HCT116 (cell line): ENCODE measurements around the gene NOL11. TPM values are rescaled to one million over a fixed set of nuclear protein-coding genes. Genes with fewer than 3 reads are reported as not detected.
A peak's percentile ranks its signal among the peaks of the same experiment; 100 is the strongest.

Source experiments
- ATAC-seq: fragments of 200-7000 bp; cut with Tn5 transposase; 2 replicates; pipeline ENCODE4 v1.9.1; 2020; ENCODE audit warnings: mild to moderate bottlenecking, moderate library complexity
- BruUV-seq: library from RNA; stranded (reverse); fragments of 400-500 nt; replicated peaks from 2 replicates; lab custom pipeline; 2021; lab: Mats Ljungman, UMichigan
- CTCF ChIA-PET: fragments of 300-600 bp; sonication (Branson Sonifier 250); formaldehyde crosslinking; loops from one replicate; lab custom pipeline; 2021; ENCODE audit warnings: antibody characterized with exemption; lab: Charles Lee
- POLR2A ChIA-PET: fragments of 300-600, 350-600 bp; sonication (Branson Sonifier 250); formaldehyde crosslinking; loops from one replicate; lab custom pipeline; 2021; ENCODE audit warnings: antibody characterized with exemption; lab: Charles Lee
- RAD21 ChIA-PET, 2 experiments: fragments of 300-600 bp; sonication (Branson Sonifier 250); formaldehyde crosslinking; loops; one replicate each; lab custom pipeline; 2023; ENCODE audit warnings: low total read pairs in 2 of 2; ENCODE audit not compliant: uncharacterized antibody in 2 of 2, unreplicated experiment in 2 of 2, low non-redundant PET in 1 of 2; lab: Charles Lee
- DNase-seq: peaks from one replicate; pipeline ENCODE4 v3.0.0-alpha.2; 2010; ENCODE audit warnings: low read depth, low spot score
- H2AFZ ChIP-seq: fragments of 200-600 bp; shearing (Covaris generic), sonication (generic); 2 replicates; pipeline ENCODE4 v1.6.1; 2017; ENCODE audit warnings: low read depth, mixed run types, mixed read lengths, antibody characterized with exemption, low read length; ENCODE audit not compliant: poor library complexity, severe bottlenecking
- H3K27ac ChIP-seq: 2 replicates; pipeline ENCODE4 v1.5.1; 2012; ENCODE audit warnings: low read depth, low read length
- H3K27me3 ChIP-seq: fragments of 200-600 bp; sonication (generic); 2 replicates; pipeline ENCODE4 v1.6.1; 2016; ENCODE audit warnings: mixed run types, low read length, mixed read lengths; ENCODE audit not compliant: insufficient read depth
- H3K36me3 ChIP-seq, 2 experiments: fragments of 200-500 bp in 1 of 2; fragments of 200-600 bp in 1 of 2; sonication (Bioruptor generic) in 1 of 2; sonication (generic) in 1 of 2; 2 replicates each; pipeline versions ENCODE4 v1.5.1 to v1.6.1; 2014 to 2016; ENCODE audit warnings: low read length in 2 of 2, inconsistent platforms in 1 of 2, mixed read lengths in 1 of 2, mixed run types in 1 of 2; ENCODE audit not compliant: insufficient read depth in 2 of 2, control insufficient read depth in 1 of 2
- H3K4me1 ChIP-seq, 2 experiments: fragments of 200-600 bp in 1 of 2; sonication (generic) in 1 of 2; 2 replicates each; pipeline versions ENCODE4 v1.5.1 to v1.6.1; 2012 to 2017; ENCODE audit warnings: low read length in 2 of 2, inconsistent platforms in 1 of 2, mild to moderate bottlenecking in 1 of 2, mixed read lengths in 1 of 2, mixed run types in 1 of 2, moderate library complexity in 1 of 2; ENCODE audit not compliant: insufficient read depth in 2 of 2, control insufficient read depth in 1 of 2
- H3K4me2 ChIP-seq: fragments of 200-600 bp; sonication (generic); 2 replicates; pipeline ENCODE4 v1.6.1; 2017; ENCODE audit warnings: mixed run types, low read length, mixed read lengths
- H3K4me3 ChIP-seq, 2 experiments: fragments of 200-600 bp in 1 of 2; sonication (generic) in 1 of 2; replicated peaks in 1 of 2; 2 replicates each; pipeline ENCODE4 v1.5.1; 2011 to 2016; ENCODE audit warnings: low read length in 2 of 2, control low read depth in 1 of 2, low read depth in 1 of 2, mild to moderate bottlenecking in 1 of 2, mixed read lengths in 1 of 2, mixed run types in 1 of 2
- H3K79me2 ChIP-seq: fragments of 200-600 bp; sonication (generic); 2 replicates; pipeline ENCODE4 v1.6.1; 2017; ENCODE audit warnings: mild to moderate bottlenecking, mixed run types, low read length, moderate library complexity, mixed read lengths; ENCODE audit not compliant: insufficient read depth
- H3K9ac ChIP-seq: fragments of 200-600 bp; sonication (generic); 2 replicates; pipeline ENCODE4 v1.6.1; 2016; ENCODE audit warnings: low read length, mixed read lengths
- H3K9me2 ChIP-seq: fragments of 200-600 bp; sonication (generic), shearing (Covaris generic); 2 replicates; pipeline ENCODE4 v1.6.1; 2017; ENCODE audit warnings: mixed run types, mild to moderate bottlenecking, moderate library complexity; ENCODE audit not compliant: insufficient read depth
- H3K9me3 ChIP-seq, 2 experiments: fragments of 200-500 bp in 1 of 2; fragments of 200-600 bp in 1 of 2; sonication (Bioruptor generic) in 1 of 2; sonication (generic) in 1 of 2; 2 replicates each; pipeline ENCODE4 v1.6.1; 2014 to 2017; ENCODE audit warnings: low read length in 2 of 2, mixed read lengths in 2 of 2, inconsistent platforms in 1 of 2, low read depth in 1 of 2, mild to moderate bottlenecking in 1 of 2, mixed run types in 1 of 2, moderate library complexity in 1 of 2; ENCODE audit not compliant: control insufficient read depth in 1 of 2, insufficient read depth in 1 of 2
- H4K20me1 ChIP-seq: fragments of 200-600 bp; sonication (generic), shearing (Covaris generic); 2 replicates; pipeline ENCODE4 v1.6.1; 2017; ENCODE audit warnings: mixed run types, mild to moderate bottlenecking, moderate library complexity; ENCODE audit not compliant: insufficient read depth
- CBX3 ChIP-seq: IDR thresholded peaks from 2 replicates; pipeline ENCODE4 v1.6.1; 2012; ENCODE audit warnings: low read depth
- POLR2A ChIP-seq: IDR thresholded peaks from 2 replicates; pipeline ENCODE4 v1.7.0; 2011; ENCODE audit warnings: borderline replicate concordance; ENCODE audit not compliant: insufficient read depth, insufficient read length; ENCODE audit errors: extremely low read depth
- RAD21 ChIP-seq: IDR thresholded peaks from 2 replicates; pipeline ENCODE4 v1.6.1; 2012; ENCODE audit warnings: low read depth, mild to moderate bottlenecking
- YY1 ChIP-seq: IDR thresholded peaks from 2 replicates; pipeline ENCODE4 v1.6.1; 2011; ENCODE audit warnings: low read length, low read depth, moderate library complexity, mild to moderate bottlenecking; ENCODE audit not compliant: insufficient replicate concordance; ENCODE audit errors: extremely low read depth
- ZFX ChIP-seq: fragments of 450-650 bp; IDR thresholded peaks from 2 replicates; pipeline ENCODE4 v1.6.1; 2017
- intact Hi-C: fragments of 100-400 bp; cut with micrococcal nuclease; formaldehyde crosslinking; loops from 2 replicates; pipeline ENCODE4 v1.10.0; 2022
- total RNA-seq: library from RNA; stranded (reverse); gene quantifications from one replicate; pipeline ENCODE4 v1.2.1, GENCODE V29; 2021; ENCODE audit not compliant: unreplicated experiment
- TF ChIP-seq, protein P1 (sequence below), 3 experiments: fragments of 200-600 bp in 1 of 3; sonication (generic) in 1 of 3; IDR thresholded peaks in 2 of 3; conservative IDR thresholded peaks in 1 of 3; 2 replicates each; pipeline ENCODE4 v1.5.1; 2012 to 2017; ENCODE audit warnings: low read depth in 2 of 3, low read length in 2 of 3, antibody characterized with exemption in 1 of 3, borderline replicate concordance in 1 of 3, control low read depth in 1 of 3, mild to moderate bottlenecking in 1 of 3, mixed read lengths in 1 of 3, mixed run types in 1 of 3, moderate library complexity in 1 of 3; ENCODE audit not compliant: insufficient read depth in 1 of 3
- TF ChIP-seq, protein P2 (sequence below): IDR thresholded peaks from 2 replicates; pipeline ENCODE4 v1.6.1; 2012; ENCODE audit warnings: low read depth
- TF ChIP-seq, protein P3 (sequence below): IDR thresholded peaks from 2 replicates; pipeline ENCODE4 v1.6.1; 2012

NOL11 gene
- total RNA-seq, 1 experiment from 2014 or later, result 118 TPM

- Histone ChIP-seq H3K9me3 (no peaks in the 10 kb centered on the region), H3K36me3 (no peaks in the 10 kb centered on the region), H3K9ac (no peak overlapping the region), H3K27ac (no peak overlapping the region), H2AFZ (peak overlapping the region; percentile 77), H3K4me2 (peak overlapping the region; percentile 57), H3K79me2 (no peaks in the 10 kb centered on the region), H3K4me1 (peaks cover 8 to 12% of the 10 kb centered on the region in 2 experiments; a peak in 3 of 4 replicates), H4K20me1 (no peaks in the 10 kb centered on the region), H3K4me3 (peak overlapping the region in 1 of 2 experiments; percentile 23; a peak in 2 of 4 replicates), H3K9me2 (no peaks in the 10 kb centered on the region), H3K27me3 (no peaks in the 10 kb centered on the region)
- TF ChIP-seq, protein P1, sequence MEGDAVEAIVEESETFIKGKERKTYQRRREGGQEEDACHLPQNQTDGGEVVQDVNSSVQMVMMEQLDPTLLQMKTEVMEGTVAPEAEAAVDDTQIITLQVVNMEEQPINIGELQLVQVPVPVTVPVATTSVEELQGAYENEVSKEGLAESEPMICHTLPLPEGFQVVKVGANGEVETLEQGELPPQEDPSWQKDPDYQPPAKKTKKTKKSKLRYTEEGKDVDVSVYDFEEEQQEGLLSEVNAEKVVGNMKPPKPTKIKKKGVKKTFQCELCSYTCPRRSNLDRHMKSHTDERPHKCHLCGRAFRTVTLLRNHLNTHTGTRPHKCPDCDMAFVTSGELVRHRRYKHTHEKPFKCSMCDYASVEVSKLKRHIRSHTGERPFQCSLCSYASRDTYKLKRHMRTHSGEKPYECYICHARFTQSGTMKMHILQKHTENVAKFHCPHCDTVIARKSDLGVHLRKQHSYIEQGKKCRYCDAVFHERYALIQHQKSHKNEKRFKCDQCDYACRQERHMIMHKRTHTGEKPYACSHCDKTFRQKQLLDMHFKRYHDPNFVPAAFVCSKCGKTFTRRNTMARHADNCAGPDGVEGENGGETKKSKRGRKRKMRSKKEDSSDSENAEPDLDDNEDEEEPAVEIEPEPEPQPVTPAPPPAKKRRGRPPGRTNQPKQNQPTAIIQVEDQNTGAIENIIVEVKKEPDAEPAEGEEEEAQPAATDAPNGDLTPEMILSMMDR (IDR thresholded peaks at IDR 0.05 in 2 of 3, conservative IDR thresholded peaks at IDR 0.05 in 1 of 3; ENCODE audit: borderline replicate concordance in 1 of 3, insufficient read depth in 1 of 3, low read depth in 2 of 3, low read length in 2 of 3), result peak; percentile 87 to 94 (median 90)
- no peak for TF ChIP-seq CBX3
- TF ChIP-seq RAD21, result peak; percentile 80
- intact Hi-C loops, result loop anchor here (1.0 kb wide), 1 partner anchor 62 kb away; the partner anchor contains the start of gene NOL11
- POLR2A ChIA-PET, result interaction anchor here (0.7 kb wide), 1 partner anchor 61 kb away, joined by 5 read pairs; no protein-coding TSS in a partner anchor
- RAD21 ChIA-PET, result interaction anchor here in 1 of 2 experiments (0.7 kb wide), 2 partner anchors 13 to 403 kb away, joined by 3 read pairs; no protein-coding TSS in a partner anchor
- CTCF ChIA-PET, result interaction anchor here (0.7 to 2.5 kb wide), 6 partner anchors 12 to 1436 kb away, joined by 3 to 8 read pairs (median 3); partner anchors contain the start of gene BPTF
- no TSS peak for BruUV-seq
- DNase-seq, result peak; percentile 48
- ATAC-seq, result peak; percentile 99
Measured at GRCh38 chr17:67779098-67779672, 61.4 kb downstream of the NOL11 start.

- H3K9me3 ChIP-seq, result no peaks in the 10 kb centered on the region
- H4K20me1 ChIP-seq, result no peaks in the 10 kb centered on the region
- no peak overlapping the region for H3K9ac ChIP-seq
- no peaks in the 10 kb centered on the region for H3K27me3 ChIP-seq
- ChIA-PET POLR2A (no interaction called here), RAD21 (no interaction called here), CTCF (no interaction called here)
- H3K4me2 ChIP-seq, result no peak overlapping the region
- H3K36me3 ChIP-seq, result no peaks in the 10 kb centered on the region
- peaks cover 4 to 6% of the 10 kb centered on the region in 2 experiments; a peak in 3 of 4 replicates for H3K4me1 ChIP-seq
- BruUV-seq, result no TSS peak
- no peak for ATAC-seq
- no peak for DNase-seq
- H2AFZ ChIP-seq, result no peak overlapping the region
- intact Hi-C loops, result no loop called here
- H3K9me2 ChIP-seq, result no peaks in the 10 kb centered on the region
- H3K4me3 ChIP-seq, result no peak overlapping the region
- H3K27ac ChIP-seq, result no peak overlapping the region
- H3K79me2 ChIP-seq, result no peaks in the 10 kb centered on the region
- TF ChIP-seq ZFX (no peak), YY1 (no peak), POLR2A (no peak)
- TF ChIP-seq, protein P2, sequence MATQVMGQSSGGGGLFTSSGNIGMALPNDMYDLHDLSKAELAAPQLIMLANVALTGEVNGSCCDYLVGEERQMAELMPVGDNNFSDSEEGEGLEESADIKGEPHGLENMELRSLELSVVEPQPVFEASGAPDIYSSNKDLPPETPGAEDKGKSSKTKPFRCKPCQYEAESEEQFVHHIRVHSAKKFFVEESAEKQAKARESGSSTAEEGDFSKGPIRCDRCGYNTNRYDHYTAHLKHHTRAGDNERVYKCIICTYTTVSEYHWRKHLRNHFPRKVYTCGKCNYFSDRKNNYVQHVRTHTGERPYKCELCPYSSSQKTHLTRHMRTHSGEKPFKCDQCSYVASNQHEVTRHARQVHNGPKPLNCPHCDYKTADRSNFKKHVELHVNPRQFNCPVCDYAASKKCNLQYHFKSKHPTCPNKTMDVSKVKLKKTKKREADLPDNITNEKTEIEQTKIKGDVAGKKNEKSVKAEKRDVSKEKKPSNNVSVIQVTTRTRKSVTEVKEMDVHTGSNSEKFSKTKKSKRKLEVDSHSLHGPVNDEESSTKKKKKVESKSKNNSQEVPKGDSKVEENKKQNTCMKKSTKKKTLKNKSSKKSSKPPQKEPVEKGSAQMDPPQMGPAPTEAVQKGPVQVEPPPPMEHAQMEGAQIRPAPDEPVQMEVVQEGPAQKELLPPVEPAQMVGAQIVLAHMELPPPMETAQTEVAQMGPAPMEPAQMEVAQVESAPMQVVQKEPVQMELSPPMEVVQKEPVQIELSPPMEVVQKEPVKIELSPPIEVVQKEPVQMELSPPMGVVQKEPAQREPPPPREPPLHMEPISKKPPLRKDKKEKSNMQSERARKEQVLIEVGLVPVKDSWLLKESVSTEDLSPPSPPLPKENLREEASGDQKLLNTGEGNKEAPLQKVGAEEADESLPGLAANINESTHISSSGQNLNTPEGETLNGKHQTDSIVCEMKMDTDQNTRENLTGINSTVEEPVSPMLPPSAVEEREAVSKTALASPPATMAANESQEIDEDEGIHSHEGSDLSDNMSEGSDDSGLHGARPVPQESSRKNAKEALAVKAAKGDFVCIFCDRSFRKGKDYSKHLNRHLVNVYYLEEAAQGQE, result no peak
- TF ChIP-seq, protein P3, sequence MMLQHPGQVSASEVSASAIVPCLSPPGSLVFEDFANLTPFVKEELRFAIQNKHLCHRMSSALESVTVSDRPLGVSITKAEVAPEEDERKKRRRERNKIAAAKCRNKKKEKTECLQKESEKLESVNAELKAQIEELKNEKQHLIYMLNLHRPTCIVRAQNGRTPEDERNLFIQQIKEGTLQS, result no peak
Measured at GRCh38 chr17:67784364-67785121, 66.8 kb downstream of the NOL11 start.
